Right renal pelvis (tissue), 4 donors: ENCODE data around the gene TAPBP. TPM values are rescaled to one million over a fixed set of nuclear protein-coding genes. Genes with fewer than 3 reads are reported as not detected.
A peak's percentile ranks its signal among the peaks of the same experiment; 100 is the strongest.
"Not testable (repeated sequence)": the region's sequence is repeated elsewhere in the genome, so short reads cannot be mapped to it uniquely, and the experiment has no call there.

ENCODE experiments used
- DNase-seq, 4 donors: peaks; one replicate each; pipeline ENCODE4 v3.0.0-alpha.2; 2013; ENCODE audit warnings: low read depth in 4 of 4, low spot score in 3 of 4, missing footprints in 1 of 4
- polyA plus RNA-seq, 4 donors: library from polyadenylated mRNA; unstranded; fragments of 120-200 nt; gene quantifications; one replicate each; pipeline ENCODE4 v1.2.1, GENCODE V29; 2013; ENCODE audit not compliant: insufficient read length in 4 of 4

The TAPBP gene
- polyA plus RNA-seq, 4 donors: 31.8 to 43.1 (median 36.2) TPM

DNA sequence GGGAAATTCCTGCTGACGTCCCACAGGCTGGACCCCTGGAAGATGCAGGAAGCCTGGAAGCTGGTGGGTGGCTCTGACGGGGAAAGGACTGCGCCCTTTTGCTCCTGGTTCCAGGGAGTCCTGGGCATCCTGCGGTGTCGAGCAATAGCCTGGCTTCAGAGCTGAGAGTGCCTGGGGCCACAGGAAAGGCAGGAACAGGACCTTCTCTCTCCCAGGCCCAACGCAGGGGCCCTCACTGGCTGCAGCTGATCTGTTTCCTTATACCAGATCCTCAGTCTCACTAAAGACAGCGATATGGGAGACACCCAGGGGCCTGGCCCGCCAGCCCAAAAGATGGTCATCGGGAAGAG is 35.5 kb downstream of the TAPBP start:
- no peak for DNase-seq

DNA sequence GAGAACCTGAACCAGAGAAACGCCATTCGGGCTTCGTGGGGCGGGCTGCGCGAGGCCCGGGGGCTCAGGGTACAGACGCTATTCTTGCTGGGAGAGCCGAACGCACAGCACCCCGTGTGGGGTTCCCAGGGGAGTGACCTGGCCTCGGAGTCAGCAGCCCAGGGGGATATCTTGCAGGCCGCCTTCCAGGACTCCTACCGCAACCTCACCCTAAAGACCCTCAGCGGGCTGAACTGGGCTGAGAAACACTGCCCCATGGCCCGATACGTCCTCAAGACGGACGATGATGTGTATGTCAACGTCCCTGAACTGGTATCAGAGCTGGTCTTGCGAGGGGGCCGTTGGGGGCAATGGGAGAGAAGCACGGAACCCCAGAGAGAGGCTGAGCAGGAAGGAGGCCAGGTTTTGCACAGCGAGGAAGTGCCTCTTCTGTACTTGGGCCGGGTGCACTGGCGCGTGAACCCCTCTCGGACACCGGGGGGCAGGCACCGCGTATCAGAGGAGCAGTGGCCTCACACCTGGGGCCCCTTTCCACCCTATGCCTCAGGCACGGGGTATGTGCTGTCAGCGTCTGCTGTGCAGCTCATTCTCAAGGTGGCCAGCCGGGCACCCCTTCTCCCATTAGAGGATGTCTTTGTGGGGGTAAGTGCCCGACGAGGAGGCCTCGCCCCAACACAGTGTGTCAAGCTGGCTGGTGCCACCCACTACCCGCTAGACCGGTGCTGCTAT is 36.1 kb downstream of the TAPBP start:
- DNase-seq: no peak

DNA sequence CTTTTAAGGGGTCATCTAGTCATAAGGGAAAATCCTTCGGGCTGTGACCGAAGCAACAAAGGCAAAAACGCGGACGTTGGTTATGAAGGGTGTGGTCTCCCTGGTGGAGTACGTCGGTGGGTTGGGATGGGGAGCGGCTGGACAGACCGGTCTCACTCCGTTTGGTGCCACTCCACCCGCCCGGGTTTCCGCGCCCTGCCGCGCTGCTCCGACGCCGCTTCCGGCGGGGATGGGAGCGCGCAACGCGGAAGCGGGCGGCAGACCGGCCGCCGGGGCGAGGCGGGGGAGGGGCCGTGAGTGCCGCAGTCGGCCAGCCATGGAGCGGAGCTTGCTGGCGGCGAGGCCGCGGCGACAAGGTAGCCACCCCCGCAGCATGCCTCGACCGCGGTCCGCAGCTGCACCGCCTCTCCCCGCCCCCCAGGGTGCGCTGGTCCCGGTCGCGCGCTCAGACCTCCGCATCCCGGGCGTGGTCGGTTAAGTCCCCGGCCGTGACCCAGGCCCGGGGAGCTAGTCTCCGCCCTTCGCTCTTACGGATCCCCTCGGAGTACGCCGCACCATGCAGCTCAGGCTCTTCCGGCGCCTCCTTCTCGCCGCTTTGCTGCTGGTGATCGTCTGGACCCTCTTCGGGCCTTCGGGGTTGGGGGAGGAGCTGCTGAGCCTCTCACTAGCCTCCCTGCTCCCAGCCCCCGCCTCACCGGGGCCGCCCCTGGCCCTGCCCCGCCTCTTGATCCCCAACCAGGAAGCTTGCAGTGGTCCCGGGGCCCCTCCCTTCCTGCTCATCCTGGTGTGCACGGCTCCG is 36.8 kb downstream of the TAPBP start, which contains the start of gene B3GALT4:
B3GALT4 (plus strand) TSS at position 260 of the 799 bp plus-strand sequence; CDS start at position 557, 297 bp downstream.
- DNase-seq: peak in 1 of 4 donors; percentile 58

DNA sequence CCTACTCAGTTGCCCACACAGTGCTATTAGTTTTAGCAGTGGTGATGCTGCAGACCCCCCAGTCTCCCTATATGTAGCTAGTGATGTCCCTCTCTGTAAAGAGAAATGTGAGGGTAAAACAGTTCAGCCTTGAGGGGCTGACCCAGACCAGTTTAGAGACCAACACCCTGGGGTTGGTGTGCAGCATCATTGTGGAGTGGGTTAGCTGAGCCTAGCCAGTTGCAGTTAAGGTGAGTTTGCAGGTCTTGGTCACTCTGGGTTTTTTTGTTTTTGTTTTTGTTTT is 37.4 kb downstream of the TAPBP start:
- no peak for DNase-seq

DNA sequence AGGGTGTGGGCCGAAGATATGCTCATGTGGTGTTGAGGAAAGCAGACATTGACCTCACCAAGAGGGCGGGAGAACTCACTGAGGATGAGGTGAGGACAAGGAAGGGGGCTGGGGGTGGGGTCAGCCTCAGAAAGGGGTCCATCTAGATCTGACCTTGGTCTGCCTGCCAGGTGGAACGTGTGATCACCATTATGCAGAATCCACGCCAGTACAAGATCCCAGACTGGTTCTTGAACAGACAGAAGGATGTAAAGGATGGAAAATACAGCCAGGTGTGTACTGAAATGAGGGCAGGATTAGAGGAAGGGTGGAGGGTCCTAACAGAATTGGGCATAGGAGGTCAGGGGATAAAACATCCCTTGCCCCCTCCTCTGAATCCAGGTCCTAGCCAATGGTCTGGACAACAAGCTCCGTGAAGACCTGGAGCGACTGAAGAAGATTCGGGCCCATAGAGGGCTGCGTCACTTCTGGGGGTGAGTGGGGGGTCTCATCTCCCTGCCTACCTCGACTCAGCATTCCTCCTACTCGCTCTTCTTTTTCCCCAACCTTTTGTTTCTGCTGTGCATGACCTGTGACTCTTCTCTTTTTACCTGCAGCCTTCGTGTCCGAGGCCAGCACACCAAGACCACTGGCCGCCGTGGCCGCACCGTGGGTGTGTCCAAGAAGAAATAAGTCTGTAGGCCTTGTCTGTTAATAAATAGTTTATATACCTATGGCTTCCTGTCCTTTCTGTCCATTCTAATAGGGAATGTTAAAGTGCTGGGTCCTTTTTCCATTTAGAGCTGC is 37.9 kb downstream of the TAPBP start:
- not testable (repeated sequence) for DNase-seq

DNA sequence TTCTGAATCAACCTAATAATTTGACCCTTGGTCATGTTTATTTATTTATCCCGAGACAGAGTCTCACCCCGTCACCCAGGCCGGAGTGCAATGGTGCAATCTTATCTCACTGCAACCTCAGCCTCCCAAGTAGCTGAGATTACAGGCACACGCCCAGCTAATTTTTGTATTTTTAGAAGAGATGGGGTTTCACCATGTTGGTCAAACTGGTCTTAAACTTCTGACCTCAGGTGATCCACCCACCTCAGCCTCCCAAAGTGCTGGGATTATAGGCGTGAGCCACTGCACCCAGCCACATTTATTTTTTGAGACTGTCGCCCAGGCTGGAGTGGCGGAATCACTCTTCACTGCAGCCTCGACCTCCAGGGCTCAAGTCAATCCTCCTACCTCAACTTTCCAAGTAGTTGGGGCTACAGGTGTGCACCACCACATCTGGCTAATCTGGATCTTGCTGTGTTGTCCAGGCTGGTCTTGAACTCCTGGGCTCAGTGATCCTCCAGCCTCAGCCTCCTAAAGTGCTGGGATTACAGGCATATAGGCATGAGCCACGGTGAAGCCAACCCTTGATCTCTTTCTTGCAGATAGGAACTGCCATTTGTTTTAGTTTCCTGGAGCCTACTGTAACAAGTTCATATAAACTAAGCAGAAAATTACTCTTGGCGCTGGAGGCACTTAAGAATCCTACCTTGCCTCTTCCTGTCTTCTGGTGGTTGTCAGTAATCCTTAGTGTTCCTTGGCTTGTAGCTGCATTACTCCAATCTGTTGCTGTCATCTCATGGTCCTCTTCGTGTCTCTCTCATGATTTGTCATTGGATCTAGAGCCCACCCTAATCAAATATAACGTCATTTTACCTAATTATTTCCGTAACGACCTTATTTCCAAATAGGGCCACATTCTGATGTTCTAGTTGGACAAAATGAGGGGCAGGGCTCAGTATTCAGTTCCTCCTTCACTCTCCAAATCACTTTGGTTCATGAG is 39.7 kb downstream of the TAPBP start:
- no peak for DNase-seq

DNA sequence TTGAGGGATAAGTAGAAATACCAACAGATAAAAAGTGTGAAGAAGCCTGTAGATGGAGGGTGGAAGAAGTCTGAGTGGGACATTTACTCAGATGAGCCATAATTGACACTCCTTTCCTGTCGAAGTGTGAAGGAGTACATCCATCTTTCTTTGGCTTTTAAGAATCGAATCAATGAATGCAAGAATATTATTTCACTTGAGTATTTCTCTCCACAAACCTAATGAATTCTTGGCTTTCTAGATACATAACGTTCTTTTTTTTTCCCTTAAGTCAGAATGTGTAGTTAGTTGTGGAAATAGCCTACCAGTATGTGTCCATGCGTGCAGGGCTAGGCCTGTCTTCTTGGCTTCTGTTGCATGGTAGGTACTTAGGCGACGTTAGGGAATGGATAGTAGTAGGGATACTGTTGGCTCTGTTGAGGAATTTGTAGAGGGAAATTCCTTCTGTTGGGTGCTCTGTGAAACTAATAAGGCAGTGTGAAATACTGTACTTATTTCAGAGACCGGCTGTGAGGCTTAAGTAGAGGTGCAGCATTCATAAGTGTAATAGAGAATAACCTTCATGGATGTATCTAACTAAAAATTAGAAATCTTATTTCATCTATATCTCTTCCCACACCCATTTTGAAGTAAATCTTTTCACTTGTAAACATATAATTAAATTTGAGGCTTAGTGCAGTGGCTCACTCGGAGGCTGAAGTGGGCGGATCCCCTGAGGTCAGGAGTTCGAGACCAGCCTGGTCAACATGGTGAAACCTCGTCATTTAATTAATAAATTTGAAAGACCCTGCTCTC is 40.6 kb downstream of the TAPBP start:
- DNase-seq: no peak

DNA sequence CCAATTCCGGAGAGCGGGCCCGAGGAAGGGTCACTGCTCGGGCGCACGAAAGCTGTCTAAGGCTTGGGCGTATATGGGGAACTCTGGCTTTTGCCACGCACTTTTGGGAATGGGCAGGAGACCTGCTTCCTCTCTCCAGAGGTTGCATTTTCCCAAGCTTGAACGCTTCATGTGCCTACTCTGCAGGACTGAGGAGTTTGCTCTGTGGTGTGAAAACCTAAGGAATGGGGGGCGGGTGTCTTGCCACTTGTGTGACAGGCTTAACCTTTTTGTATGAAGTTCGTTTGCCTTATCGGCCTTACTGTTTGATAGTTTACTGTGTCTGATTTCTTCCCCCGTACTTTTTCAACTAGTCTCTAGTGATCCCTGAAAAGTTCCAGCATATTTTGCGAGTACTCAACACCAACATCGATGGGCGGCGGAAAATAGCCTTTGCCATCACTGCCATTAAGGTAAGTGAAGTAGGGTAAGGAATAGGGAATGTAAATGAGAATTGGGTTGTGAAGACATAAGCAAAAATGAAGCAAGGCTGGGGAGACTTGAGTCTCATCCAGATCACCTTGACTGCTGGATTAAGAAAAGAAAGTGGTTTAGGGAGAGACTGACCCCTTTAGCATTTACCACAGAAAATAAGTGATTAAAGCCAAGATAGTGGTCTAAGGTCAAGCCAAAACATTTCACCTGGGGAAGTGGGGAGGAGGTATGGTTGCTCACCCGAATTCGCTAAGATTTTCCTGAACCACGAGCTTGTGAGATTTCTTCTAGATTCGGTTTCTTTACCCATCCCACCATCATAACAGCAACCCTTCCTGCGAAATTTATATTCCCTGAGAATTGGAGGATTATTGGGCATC is 41.4 kb downstream of the TAPBP start:
- DNase-seq: no peak

DNA sequence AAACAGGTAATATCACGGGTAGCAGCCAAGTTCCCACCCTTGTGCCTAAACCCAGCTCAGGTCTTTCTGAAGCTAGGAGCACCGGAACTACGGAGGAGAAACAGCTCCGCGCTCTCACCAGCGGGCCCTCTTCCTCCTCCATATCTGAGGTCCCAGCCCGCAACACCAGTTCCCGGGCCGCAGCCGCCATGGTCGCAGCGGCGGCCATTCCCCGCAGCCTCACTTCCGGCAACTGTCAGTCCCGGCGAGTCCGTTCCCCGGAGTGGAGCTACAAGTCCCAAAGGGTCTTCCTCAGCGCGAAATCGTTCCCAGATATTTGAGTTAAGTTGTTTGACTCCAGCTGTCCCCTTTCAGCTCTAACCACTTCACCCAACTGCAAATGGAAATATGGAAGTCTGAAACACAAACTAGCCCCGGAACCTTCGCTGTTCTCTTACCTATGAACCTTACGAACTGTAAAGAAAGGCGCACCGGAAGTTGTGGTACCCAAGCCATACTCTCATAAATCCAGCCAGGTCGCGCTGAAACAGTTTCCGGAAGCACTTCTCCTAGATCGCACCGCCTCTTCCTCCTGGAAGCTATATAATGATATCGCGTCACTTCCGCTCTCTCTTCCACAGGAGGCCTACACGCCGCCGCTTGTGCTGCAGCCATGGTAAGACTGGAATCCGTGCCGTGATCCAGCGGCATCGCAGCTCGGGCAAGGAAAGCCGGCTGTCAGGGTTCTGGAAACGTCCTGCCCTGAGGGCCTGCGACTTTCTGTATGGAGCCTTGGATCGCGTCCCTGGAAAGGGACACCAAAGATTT is 42.2 kb downstream of the TAPBP start, which contains the start of the genes RPS18 and VPS52:
RPS18 (plus strand) TSS at position 608 of the 807 bp plus-strand sequence; CDS start at position 653, 45 bp downstream.
VPS52 (minus strand) TSS at position 409 of the 807 bp plus-strand sequence; CDS start at position 208, 201 bp downstream.
- peak; percentile 93 to 99 (median 98) for DNase-seq

DNA sequence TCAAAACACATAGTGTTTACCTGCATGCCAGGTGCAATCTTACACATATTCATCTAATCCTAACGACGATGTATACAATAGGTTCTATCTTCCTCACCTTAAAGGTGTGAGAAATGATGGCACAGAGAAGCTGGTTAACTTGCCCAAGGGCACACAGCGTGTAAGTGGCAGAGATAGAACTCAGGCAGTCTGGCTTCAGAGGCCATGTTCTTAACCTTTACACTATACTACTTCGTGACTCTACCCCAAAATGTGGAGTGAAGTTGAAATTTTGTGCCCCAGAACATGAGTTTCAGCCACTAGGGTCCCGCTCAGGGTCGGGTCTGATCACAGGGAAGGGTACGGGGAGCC is 42.8 kb downstream of the TAPBP start:
- DNase-seq: no peak

DNA sequence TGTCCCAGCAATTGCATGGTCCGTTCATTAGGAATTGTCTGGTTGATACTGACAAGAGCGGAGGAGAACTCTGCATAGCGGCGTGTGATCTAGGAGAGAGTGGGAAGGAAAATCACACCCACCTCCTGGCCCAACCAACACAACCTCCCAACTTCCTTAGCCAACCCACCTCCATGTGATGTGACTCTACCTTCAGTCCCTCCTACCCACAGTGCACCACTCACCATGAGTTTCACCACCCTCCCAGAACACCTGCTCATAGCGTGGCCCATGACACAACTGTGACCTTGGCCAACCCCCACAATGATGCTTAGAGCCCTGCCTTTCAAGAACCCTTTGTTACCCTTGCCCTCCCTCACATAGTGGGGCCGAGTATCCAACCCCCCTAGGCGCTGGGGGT is 49.9 kb downstream of the TAPBP start:
- no peak for DNase-seq

DNA sequence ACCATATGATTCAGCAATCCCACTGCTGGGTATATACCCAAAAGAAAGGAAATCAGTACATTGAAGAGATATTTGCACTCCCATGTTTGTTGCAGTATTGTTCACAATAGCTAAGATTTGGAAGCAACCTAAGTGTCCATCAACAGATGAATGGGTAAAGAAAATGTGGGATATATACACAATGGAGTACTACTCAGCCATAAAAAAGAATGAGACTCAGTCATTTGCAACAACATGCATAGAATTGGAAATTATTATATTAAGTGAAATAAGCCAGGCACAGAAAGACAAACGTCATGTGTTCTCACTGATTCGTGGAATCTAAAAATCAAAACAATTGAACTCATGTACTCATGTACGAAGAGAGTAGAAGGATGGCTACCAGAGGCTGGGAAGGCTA is 51.4 kb downstream of the TAPBP start:
- DNase-seq: not testable (repeated sequence)

DNA sequence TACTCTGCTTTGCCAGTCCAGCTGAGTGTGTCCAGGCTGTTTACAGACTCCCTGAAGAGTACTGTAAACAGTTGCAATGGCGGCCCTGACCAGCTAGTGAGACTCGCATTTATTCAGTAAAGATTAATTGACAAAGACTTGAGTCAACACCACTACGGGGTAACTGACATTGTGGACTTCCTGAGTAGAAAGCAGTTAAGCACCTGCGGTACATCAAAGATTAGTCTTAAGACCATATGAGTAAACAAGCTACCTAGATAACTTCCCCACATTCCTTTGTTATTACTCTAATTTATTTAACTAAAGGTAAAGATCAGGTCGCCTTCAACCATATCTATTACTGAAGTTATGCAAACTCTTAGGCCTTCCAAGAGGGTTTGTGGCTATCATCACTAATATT is 54.8 kb downstream of the TAPBP start:
- DNase-seq: no peak

DNA sequence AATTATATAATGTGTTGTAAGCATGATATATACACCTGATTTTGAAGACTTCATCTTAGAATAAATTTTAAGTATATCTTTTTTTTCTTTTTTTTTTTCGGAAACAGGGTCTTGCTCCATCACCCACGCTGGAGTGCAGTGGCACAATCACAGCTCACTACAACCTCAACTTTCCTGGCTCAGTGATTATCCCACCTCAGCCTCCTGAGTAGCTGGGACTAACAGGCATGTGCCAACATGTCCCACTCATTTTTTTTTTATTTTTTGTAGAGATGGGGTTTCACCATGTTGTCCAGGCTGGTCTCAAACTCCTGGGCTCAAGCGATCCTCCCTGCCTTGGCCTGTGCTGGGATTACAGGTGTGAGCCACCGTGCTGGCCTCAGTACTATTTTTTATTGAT is 59.3 kb downstream of the TAPBP start:
- no peak for DNase-seq

DNA sequence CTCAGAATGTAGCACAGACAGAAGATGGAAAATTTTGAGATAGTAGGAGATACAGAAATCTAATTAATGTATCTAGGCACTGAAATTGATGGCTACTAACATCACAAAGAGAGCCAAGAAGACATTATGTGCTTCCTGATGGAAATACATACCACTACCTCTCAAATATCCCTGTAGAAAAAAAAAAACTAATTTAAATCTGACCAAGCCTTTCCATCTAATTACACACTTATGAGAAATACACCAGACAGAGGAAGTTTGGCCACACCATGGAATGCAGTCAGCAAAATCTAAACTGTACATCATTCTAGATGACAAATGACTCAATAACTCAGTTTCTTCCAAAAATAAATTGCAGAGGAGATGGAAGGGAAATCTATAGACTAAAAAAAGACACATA is 61.1 kb downstream of the TAPBP start:
- no peak for DNase-seq

DNA sequence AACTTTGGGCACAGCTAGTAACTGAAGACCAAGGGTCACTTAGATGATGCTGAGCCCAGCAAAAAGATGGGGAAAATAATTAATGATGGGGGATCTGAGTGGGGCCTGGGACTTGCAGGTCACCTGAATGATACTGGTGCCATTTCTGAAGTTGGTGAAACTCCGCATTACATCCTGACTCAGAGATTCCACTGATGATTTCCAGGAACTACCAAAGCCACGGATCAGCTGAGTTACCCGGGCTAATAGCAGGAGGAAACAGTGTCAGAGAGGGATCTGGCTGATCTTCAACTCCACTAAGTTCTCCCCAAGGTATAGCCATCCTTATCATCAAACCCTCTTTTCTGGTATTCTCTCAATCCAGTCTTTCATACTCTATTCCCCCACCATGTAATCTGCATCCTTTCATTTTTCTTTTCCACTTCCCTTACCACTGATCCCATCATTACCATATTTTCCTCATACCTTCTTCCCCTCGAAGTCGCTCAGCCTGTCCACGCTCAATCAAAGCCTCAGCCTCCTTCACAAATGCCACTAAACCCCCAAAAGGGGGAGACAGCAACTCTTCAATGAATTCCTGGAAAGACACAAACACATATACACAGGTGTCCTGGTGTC is 62.4 kb downstream of the TAPBP start:
- no peak for DNase-seq

DNA sequence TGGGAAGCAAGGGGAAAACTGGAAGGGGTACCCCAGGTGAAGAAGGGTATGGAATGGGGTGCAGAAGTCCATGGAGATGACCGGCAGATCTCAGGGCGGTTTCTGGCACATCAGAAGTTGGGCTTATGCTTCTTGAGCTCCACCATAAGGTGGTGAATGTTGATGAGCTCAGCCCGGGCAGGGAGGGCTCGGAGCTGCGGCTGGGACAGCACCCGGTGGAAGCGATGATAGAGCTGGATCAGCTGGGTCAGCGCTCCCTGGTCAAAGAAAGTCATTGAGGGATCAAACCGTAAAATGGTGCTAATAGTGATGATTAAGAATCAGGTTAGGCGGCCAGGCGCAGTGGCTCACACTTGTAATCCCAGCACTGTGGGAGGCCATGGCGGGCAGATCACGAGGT is 63.1 kb downstream of the TAPBP start:
- no peak for DNase-seq
